Measurements from ENCODE around the gene FN1.

Gene FN1

GRCh38 chr2:215320679-215321078 lies 115.2 kb downstream of the FN1 start:
- Histone ChIP-seq H3K79me2 (ENCODE audit: control insufficient read depth, insufficient read depth, low read length) (peaks cover 22% of the 10 kb centered on the region), H3K4me2 (ENCODE audit: low read length) (no peak overlapping the region), H3K4ac (ENCODE audit: low read depth, low read length) (no peak overlapping the region), H3K27ac (ENCODE audit: low read depth, low read length) (no peak overlapping the region), H3K23ac (ENCODE audit: low read length) (no peak overlapping the region), H4K5ac (ENCODE audit: low read length) (no peak overlapping the region), H3K36me3 (ENCODE audit: control insufficient read depth, insufficient read depth, low read length) (no peaks in the 10 kb centered on the region), H2BK5ac (ENCODE audit: low read length) (no peak overlapping the region), H2BK15ac (replicated peaks; ENCODE audit: low read depth) (no peak overlapping the region), H3K56ac (ENCODE audit: low read length) (no peak overlapping the region), H3K4me3 (ENCODE audit: low read length) (no peak overlapping the region), H3K18ac (ENCODE audit: low read length) (no peak overlapping the region), H2BK120ac (ENCODE audit: low read depth, low read length) (no peak overlapping the region), H3K9ac (ENCODE audit: low read length) (no peak overlapping the region), H3K4me1 (ENCODE audit: control insufficient read depth, low read depth, low read length) (no peaks in the 10 kb centered on the region), H3K79me1 (ENCODE audit: low read length) (peaks cover 2% of the 10 kb centered on the region), H4K8ac (ENCODE audit: low read depth, low read length) (no peak overlapping the region), H2AK5ac (ENCODE audit: low read length) (no peak overlapping the region), H3K27me3 (ENCODE audit: insufficient read depth, low read length, poor library complexity) (no peaks in the 10 kb centered on the region)
- WGBS (ENCODE audit: extremely low coverage, insufficient coverage, low lambda C conversion rate), result no CpG with 5 or more reads among the region's 7 CpGs
- no peak for DNase-seq

- H3K4ac ChIP-seq (ENCODE audit: low read depth, low read length), result no peak overlapping the region
- H3K4me2 ChIP-seq (ENCODE audit: low read length), result no peak overlapping the region
- no CpG with 5 or more reads among the region's 3 CpGs for WGBS (ENCODE audit: extremely low coverage, insufficient coverage, low lambda C conversion rate)
- H3K56ac ChIP-seq (ENCODE audit: low read length), result no peak overlapping the region
- no peaks in the 10 kb centered on the region for H3K36me3 ChIP-seq (ENCODE audit: control insufficient read depth, insufficient read depth, low read length)
- peaks cover 2% of the 10 kb centered on the region for H3K79me1 ChIP-seq (ENCODE audit: low read length)
- H3K18ac ChIP-seq (ENCODE audit: low read length), result no peak overlapping the region
- no peak for DNase-seq
- no peak overlapping the region for H2BK120ac ChIP-seq (ENCODE audit: low read depth, low read length)
- no peak overlapping the region for H3K27ac ChIP-seq (ENCODE audit: low read depth, low read length)
- no peaks in the 10 kb centered on the region for H3K4me1 ChIP-seq (ENCODE audit: control insufficient read depth, low read depth, low read length)
- no peak overlapping the region for H2BK15ac ChIP-seq (replicated peaks; ENCODE audit: low read depth)
- no peak overlapping the region for H3K4me3 ChIP-seq (ENCODE audit: low read length)
- H4K8ac ChIP-seq (ENCODE audit: low read depth, low read length), result no peak overlapping the region
- no peak overlapping the region for H2BK5ac ChIP-seq (ENCODE audit: low read length)
- no peak overlapping the region for H3K9ac ChIP-seq (ENCODE audit: low read length)
- H3K27me3 ChIP-seq (ENCODE audit: insufficient read depth, low read length, poor library complexity), result no peaks in the 10 kb centered on the region
- no peak overlapping the region for H3K23ac ChIP-seq (ENCODE audit: low read length)
- peaks cover 24% of the 10 kb centered on the region for H3K79me2 ChIP-seq (ENCODE audit: control insufficient read depth, insufficient read depth, low read length)
- H4K5ac ChIP-seq (ENCODE audit: low read length), result no peak overlapping the region
- H2AK5ac ChIP-seq (ENCODE audit: low read length), result no peak overlapping the region
Observed at GRCh38 chr2:215320102-215320501, 115.8 kb downstream of the FN1 start.

DNA sequence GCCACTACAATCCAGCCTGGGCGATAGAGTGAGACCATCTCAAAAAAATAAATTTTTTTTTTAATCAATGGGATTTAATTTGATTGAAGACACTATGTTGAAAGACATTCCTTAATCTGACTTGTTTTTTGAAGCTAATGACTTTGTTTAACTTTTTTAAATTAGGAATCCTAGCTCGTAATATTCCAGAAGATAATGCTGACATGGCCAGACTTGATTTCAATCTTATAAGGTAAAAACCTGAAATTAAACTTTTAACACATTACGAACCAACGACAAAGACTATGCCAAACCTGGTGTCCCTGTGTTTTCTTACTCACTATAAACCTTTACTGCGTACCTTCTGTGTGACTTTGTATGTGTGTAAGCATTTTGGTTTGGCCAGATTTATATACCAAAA lies 116.4 kb downstream of the FN1 start:
- WGBS (ENCODE audit: extremely low coverage, insufficient coverage, low lambda C conversion rate), result no CpG with 5 or more reads among the region's 5 CpGs
- Histone ChIP-seq H3K23ac (ENCODE audit: low read length) (no peak overlapping the region), H4K5ac (ENCODE audit: low read length) (no peak overlapping the region), H3K27ac (ENCODE audit: low read depth, low read length) (no peak overlapping the region), H2BK15ac (replicated peaks; ENCODE audit: low read depth) (no peak overlapping the region), H3K79me1 (ENCODE audit: low read length) (peaks cover 2% of the 10 kb centered on the region), H4K8ac (ENCODE audit: low read depth, low read length) (no peak overlapping the region), H3K4me3 (ENCODE audit: low read length) (no peak overlapping the region), H2BK5ac (ENCODE audit: low read length) (no peak overlapping the region), H3K4me1 (ENCODE audit: control insufficient read depth, low read depth, low read length) (no peaks in the 10 kb centered on the region), H3K79me2 (ENCODE audit: control insufficient read depth, insufficient read depth, low read length) (peaks cover 24% of the 10 kb centered on the region), H3K4ac (ENCODE audit: low read depth, low read length) (no peak overlapping the region), H2AK5ac (ENCODE audit: low read length) (no peak overlapping the region), H3K4me2 (ENCODE audit: low read length) (no peak overlapping the region), H2BK120ac (ENCODE audit: low read depth, low read length) (no peak overlapping the region), H3K56ac (ENCODE audit: low read length) (no peak overlapping the region), H3K36me3 (ENCODE audit: control insufficient read depth, insufficient read depth, low read length) (no peaks in the 10 kb centered on the region), H3K27me3 (ENCODE audit: insufficient read depth, low read length, poor library complexity) (no peaks in the 10 kb centered on the region), H3K18ac (ENCODE audit: low read length) (no peak overlapping the region), H3K9ac (ENCODE audit: low read length) (no peak overlapping the region)
- DNase-seq, result no peak

DNA sequence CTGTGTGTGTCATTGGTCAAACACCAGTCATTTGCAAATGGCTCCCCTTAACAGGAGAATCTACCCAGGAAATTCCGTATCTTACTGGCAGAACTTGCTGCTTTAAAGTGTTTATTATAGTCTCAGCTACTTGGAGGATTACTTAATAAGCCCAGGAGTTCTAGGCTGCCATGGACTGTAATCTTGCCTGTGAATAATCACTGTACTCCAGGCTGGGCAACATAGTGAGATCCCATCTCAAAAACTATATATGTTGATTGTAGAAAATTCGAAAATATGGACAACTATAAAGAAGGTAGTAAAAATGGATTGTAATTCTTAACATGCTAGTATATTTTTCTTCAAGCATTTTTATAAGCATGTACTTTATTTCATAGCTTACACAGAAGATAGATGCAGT lies 119.5 kb downstream of the FN1 start:
- Histone ChIP-seq H4K8ac (ENCODE audit: low read depth, low read length) (no peak overlapping the region), H3K79me1 (ENCODE audit: low read length) (peaks cover 4% of the 10 kb centered on the region), H2BK15ac (replicated peaks; ENCODE audit: low read depth) (no peak overlapping the region), H2BK120ac (ENCODE audit: low read depth, low read length) (no peak overlapping the region), H3K23ac (ENCODE audit: low read length) (no peak overlapping the region), H4K5ac (ENCODE audit: low read length) (no peak overlapping the region), H3K4me1 (ENCODE audit: control insufficient read depth, low read depth, low read length) (peaks cover 6% of the 10 kb centered on the region), H3K27ac (ENCODE audit: low read depth, low read length) (no peak overlapping the region), H3K56ac (ENCODE audit: low read length) (no peak overlapping the region), H3K18ac (ENCODE audit: low read length) (no peak overlapping the region), H3K9ac (ENCODE audit: low read length) (no peak overlapping the region), H2AK5ac (ENCODE audit: low read length) (no peak overlapping the region), H3K4me3 (ENCODE audit: low read length) (no peak overlapping the region), H2BK5ac (ENCODE audit: low read length) (no peak overlapping the region), H3K4ac (ENCODE audit: low read depth, low read length) (no peak overlapping the region), H3K79me2 (ENCODE audit: control insufficient read depth, insufficient read depth, low read length) (peaks cover 26% of the 10 kb centered on the region), H3K27me3 (ENCODE audit: insufficient read depth, low read length, poor library complexity) (no peaks in the 10 kb centered on the region), H3K36me3 (ENCODE audit: control insufficient read depth, insufficient read depth, low read length) (no peaks in the 10 kb centered on the region), H3K4me2 (ENCODE audit: low read length) (no peak overlapping the region)
- WGBS (ENCODE audit: extremely low coverage, insufficient coverage, low lambda C conversion rate), result no CpG with 5 or more reads among the region's 2 CpGs
- DNase-seq, result no peak

DNA sequence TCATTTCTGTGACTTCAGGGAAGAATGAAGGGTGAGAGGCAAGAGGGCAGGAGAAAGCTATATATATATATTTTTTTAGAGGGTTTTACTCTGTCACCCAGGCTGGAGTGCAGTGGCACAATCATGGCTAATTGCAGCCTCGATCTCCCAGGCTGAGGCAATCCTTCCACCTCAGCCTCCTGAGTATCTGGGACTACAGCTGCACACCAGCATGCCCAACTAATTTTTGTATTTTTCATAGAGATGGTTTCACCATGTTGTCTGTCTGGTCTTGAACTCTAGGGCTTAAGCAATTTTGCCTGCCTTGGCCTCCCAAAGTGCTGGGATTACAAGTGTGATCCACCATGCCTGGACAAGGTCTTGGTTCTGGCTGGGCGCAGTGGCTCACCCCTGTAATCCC lies 120.6 kb downstream of the FN1 start:
- no peak overlapping the region for H3K4me2 ChIP-seq (ENCODE audit: low read length)
- H3K36me3 ChIP-seq (ENCODE audit: control insufficient read depth, insufficient read depth, low read length), result no peaks in the 10 kb centered on the region

DNA sequence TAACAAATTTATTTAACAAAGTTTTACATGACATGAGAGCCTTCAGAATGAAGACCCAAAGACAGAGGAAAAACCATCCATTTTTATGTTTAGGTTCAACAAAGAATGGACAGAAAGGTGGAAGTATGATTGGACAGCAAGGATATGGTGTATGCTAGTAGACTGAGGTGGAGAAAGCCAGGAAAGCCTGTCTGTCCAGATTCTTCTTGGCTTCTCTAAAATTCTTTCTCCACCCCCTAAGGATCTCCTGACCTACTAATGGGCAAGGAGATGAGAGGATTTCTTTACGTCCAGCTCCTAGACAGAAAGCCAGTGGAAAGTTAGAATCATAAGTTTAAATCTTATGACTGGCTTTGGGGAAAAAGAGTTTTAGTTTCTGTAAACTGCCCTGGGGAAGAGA lies 121.0 kb downstream of the FN1 start:
- no CpG with 5 or more reads among the region's 1 CpG for WGBS (ENCODE audit: extremely low coverage, insufficient coverage, low lambda C conversion rate)
- no peak overlapping the region for H3K56ac ChIP-seq (ENCODE audit: low read length)
- H2AK5ac ChIP-seq (ENCODE audit: low read length), result no peak overlapping the region
- no peak overlapping the region for H3K23ac ChIP-seq (ENCODE audit: low read length)
- H3K4me2 ChIP-seq (ENCODE audit: low read length), result no peak overlapping the region
- no peak overlapping the region for H3K4ac ChIP-seq (ENCODE audit: low read depth, low read length)
- H3K79me2 ChIP-seq (ENCODE audit: control insufficient read depth, insufficient read depth, low read length), result peaks cover 22% of the 10 kb centered on the region
- no peak overlapping the region for H2BK15ac ChIP-seq (replicated peaks; ENCODE audit: low read depth)
- peaks cover 6% of the 10 kb centered on the region for H3K4me1 ChIP-seq (ENCODE audit: control insufficient read depth, low read depth, low read length)
- no peak overlapping the region for H4K5ac ChIP-seq (ENCODE audit: low read length)
- no peaks in the 10 kb centered on the region for H3K27me3 ChIP-seq (ENCODE audit: insufficient read depth, low read length, poor library complexity)
- peaks cover 4% of the 10 kb centered on the region for H3K79me1 ChIP-seq (ENCODE audit: low read length)
- no peak overlapping the region for H3K27ac ChIP-seq (ENCODE audit: low read depth, low read length)
- no peak overlapping the region for H3K9ac ChIP-seq (ENCODE audit: low read length)
- H3K36me3 ChIP-seq (ENCODE audit: control insufficient read depth, insufficient read depth, low read length), result no peaks in the 10 kb centered on the region
- no peak overlapping the region for H3K4me3 ChIP-seq (ENCODE audit: low read length)
- H2BK5ac ChIP-seq (ENCODE audit: low read length), result no peak overlapping the region
- H2BK120ac ChIP-seq (ENCODE audit: low read depth, low read length), result no peak overlapping the region
- no peak overlapping the region for H3K18ac ChIP-seq (ENCODE audit: low read length)
- DNase-seq, result no peak
- no peak overlapping the region for H4K8ac ChIP-seq (ENCODE audit: low read depth, low read length)

More for the DNA sequence above, 120.6 kb downstream of the FN1 start:
- no peak overlapping the region for H4K5ac ChIP-seq (ENCODE audit: low read length)
- no peak overlapping the region for H2BK120ac ChIP-seq (ENCODE audit: low read depth, low read length)
- H3K27me3 ChIP-seq (ENCODE audit: insufficient read depth, low read length, poor library complexity), result no peaks in the 10 kb centered on the region
- H2BK15ac ChIP-seq (replicated peaks; ENCODE audit: low read depth), result no peak overlapping the region
- H3K4me1 ChIP-seq (ENCODE audit: control insufficient read depth, low read depth, low read length), result peaks cover 6% of the 10 kb centered on the region
- no peak overlapping the region for H3K23ac ChIP-seq (ENCODE audit: low read length)
- H2AK5ac ChIP-seq (ENCODE audit: low read length), result no peak overlapping the region
- H3K79me2 ChIP-seq (ENCODE audit: control insufficient read depth, insufficient read depth, low read length), result peaks cover 22% of the 10 kb centered on the region
- no peak overlapping the region for H3K4me3 ChIP-seq (ENCODE audit: low read length)
- no peak for DNase-seq
- H2BK5ac ChIP-seq (ENCODE audit: low read length), result no peak overlapping the region
- no CpG with 5 or more reads among the region's 2 CpGs for WGBS (ENCODE audit: extremely low coverage, insufficient coverage, low lambda C conversion rate)
- no peak overlapping the region for H4K8ac ChIP-seq (ENCODE audit: low read depth, low read length)
- no peak overlapping the region for H3K9ac ChIP-seq (ENCODE audit: low read length)
- H3K18ac ChIP-seq (ENCODE audit: low read length), result no peak overlapping the region
- no peak overlapping the region for H3K4ac ChIP-seq (ENCODE audit: low read depth, low read length)
- peaks cover 4% of the 10 kb centered on the region for H3K79me1 ChIP-seq (ENCODE audit: low read length)
- H3K27ac ChIP-seq (ENCODE audit: low read depth, low read length), result no peak overlapping the region
- H3K56ac ChIP-seq (ENCODE audit: low read length), result no peak overlapping the region
